ENCODE measurements around the gene DPM3.

- TF ChIP-seq, protein P1, sequence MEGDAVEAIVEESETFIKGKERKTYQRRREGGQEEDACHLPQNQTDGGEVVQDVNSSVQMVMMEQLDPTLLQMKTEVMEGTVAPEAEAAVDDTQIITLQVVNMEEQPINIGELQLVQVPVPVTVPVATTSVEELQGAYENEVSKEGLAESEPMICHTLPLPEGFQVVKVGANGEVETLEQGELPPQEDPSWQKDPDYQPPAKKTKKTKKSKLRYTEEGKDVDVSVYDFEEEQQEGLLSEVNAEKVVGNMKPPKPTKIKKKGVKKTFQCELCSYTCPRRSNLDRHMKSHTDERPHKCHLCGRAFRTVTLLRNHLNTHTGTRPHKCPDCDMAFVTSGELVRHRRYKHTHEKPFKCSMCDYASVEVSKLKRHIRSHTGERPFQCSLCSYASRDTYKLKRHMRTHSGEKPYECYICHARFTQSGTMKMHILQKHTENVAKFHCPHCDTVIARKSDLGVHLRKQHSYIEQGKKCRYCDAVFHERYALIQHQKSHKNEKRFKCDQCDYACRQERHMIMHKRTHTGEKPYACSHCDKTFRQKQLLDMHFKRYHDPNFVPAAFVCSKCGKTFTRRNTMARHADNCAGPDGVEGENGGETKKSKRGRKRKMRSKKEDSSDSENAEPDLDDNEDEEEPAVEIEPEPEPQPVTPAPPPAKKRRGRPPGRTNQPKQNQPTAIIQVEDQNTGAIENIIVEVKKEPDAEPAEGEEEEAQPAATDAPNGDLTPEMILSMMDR (IDR thresholded peaks at IDR 0.05) = no peak
- TF ChIP-seq POLR2A (IDR thresholded peaks at IDR 0.05) = no peak
These were observed 37.0 kb upstream of the DPM3 start for GRCh38 chr1:155177192-155177917.
